GM23248 (cell line): ENCODE results near the gene FUT8.

Source experiments
- EZH2 ChIP-seq: fragments of 200-600 bp; sonication (generic); IDR thresholded peaks from 2 replicates; pipeline ENCODE4 v1.6.1; 2018; ENCODE audit warnings: antibody characterized with exemption, mild to moderate bottlenecking; ENCODE audit not compliant: insufficient read depth, poor library complexity, severe bottlenecking
- EZH2phosphoT487 ChIP-seq: fragments of 200-600 bp; sonication (generic); IDR thresholded peaks from 2 replicates; pipeline ENCODE4 v1.6.1; 2018; ENCODE audit warnings: antibody characterized with exemption, moderate library complexity, mild to moderate bottlenecking, low read depth; ENCODE audit not compliant: insufficient read depth

DNA sequence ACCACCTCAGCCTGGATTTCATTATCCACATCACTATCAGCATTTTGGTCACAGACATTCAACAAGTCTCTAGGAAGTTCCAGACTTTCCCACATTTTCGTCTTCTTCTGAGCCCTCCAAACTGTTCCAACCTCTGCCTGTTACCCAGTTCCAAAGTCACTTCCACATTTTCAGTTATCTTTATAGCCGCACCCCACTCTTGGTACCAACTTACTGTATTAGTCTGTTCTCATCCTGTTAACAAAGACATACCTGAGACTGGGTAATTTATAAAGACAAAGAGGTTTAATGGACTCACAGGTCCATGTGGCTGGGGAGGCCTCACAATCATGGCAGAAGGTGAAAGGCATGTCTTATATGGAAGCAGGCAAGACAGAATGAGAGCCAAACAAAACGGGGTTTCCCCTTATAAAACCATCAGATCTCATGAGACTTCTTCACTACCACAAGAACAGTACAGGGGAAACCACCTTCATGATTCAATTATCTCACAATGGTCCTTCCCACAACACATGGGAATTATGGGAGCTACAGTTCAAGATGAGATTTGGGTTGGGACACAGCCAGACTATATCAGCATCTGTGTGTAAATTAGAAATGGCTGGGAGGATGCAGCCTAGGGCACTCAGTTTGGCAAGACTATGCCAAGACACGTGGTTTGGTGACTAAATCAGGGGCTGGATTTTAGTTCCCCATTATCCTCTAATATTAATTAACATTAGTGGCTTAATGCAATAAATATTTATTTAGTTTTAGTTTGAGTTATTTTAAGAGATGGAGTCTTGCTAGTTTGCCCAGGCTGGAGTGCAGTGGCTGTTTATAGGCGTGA is 16.2 kb upstream of the FUT8 start:
- no peak for TF ChIP-seq EZH2
- TF ChIP-seq EZH2phosphoT487 = no peak
